Hepatocyte (in vitro differentiated cells): ENCODE measurements around the gene ZNF862. TPM values are rescaled to one million over a fixed set of nuclear protein-coding genes. Genes with fewer than 3 reads are reported as not detected.

Experiments
- DNase-seq: peaks from one replicate; pipeline ENCODE4 v3.0.0-alpha.2; 2016; ENCODE audit warnings: low spot score
- H2AFZ ChIP-seq: fragments of 200-600 bp; sonication (generic); 2 replicates; pipeline ENCODE4 v1.6.0; 2016; ENCODE audit warnings: antibody characterized with exemption, mild to moderate bottlenecking
- H3K27ac ChIP-seq: fragments of 200-600 bp; sonication (generic); 2 replicates; pipeline ENCODE4 v1.5.1; 2016; ENCODE audit warnings: mild to moderate bottlenecking
- H3K27me3 ChIP-seq: fragments of 200-600 bp; sonication (generic); 2 replicates; pipeline ENCODE4 v1.6.1; 2016
- H3K36me3 ChIP-seq: fragments of 200-600 bp; sonication (generic); replicated peaks from 2 replicates; pipeline ENCODE4 v1.5.1; 2016; ENCODE audit warnings: low read depth; ENCODE audit not compliant: insufficient read depth
- H3K4me1 ChIP-seq: fragments of 200-600 bp; sonication (generic); 2 replicates; pipeline ENCODE4 v1.5.1; 2016; ENCODE audit warnings: mild to moderate bottlenecking, moderate library complexity; ENCODE audit not compliant: insufficient read depth
- H3K4me2 ChIP-seq: fragments of 200-600 bp; sonication (generic); 2 replicates; pipeline ENCODE4 v1.6.0; 2016
- H3K4me3 ChIP-seq: fragments of 200-600 bp; sonication (generic); 2 replicates; pipeline ENCODE4 v1.5.1; 2016; ENCODE audit warnings: mild to moderate bottlenecking
- H3K79me2 ChIP-seq: fragments of 200-600 bp; sonication (generic); 2 replicates; pipeline ENCODE4 v1.6.0; 2017; ENCODE audit warnings: mild to moderate bottlenecking
- H3K9me2 ChIP-seq: fragments of 200-600 bp; sonication (generic); replicated peaks from 2 replicates; pipeline ENCODE4 v1.6.0; 2017; ENCODE audit warnings: mild to moderate bottlenecking; ENCODE audit not compliant: insufficient read depth
- H3K9me3 ChIP-seq: fragments of 200-600 bp; sonication (generic); 2 replicates; pipeline ENCODE4 v1.5.1; 2016; ENCODE audit warnings: low read depth, mild to moderate bottlenecking
- H4K20me1 ChIP-seq: fragments of 200-600 bp; sonication (generic); 2 replicates; pipeline ENCODE4 v1.6.0; 2016; ENCODE audit warnings: mild to moderate bottlenecking; ENCODE audit not compliant: insufficient read depth, poor library complexity, severe bottlenecking
- EZH2 ChIP-seq: fragments of 200-600 bp; sonication (generic); IDR thresholded peaks from 2 replicates; pipeline ENCODE4 v1.6.1; 2016; ENCODE audit warnings: antibody characterized with exemption, mild to moderate bottlenecking, borderline replicate concordance
- EZH2phosphoT487 ChIP-seq: fragments of 200-600 bp; sonication (generic); IDR thresholded peaks from one replicate; pipeline ENCODE4 v1.6.1; 2018; ENCODE audit warnings: antibody characterized with exemption, mild to moderate bottlenecking, low read depth, moderate library complexity; ENCODE audit not compliant: unreplicated experiment, severe bottlenecking
- WGBS: methylation state at CpG from one replicate; pipeline ENCODE4 v1.1.6; 2016; ENCODE audit warnings: low lambda C conversion rate; ENCODE audit errors: missing lambda C conversion rate; 5-methylcytosine and 5-hydroxymethylcytosine counted together
- polyA plus RNA-seq: library from polyadenylated mRNA; unstranded; fragments of >200 nt; fragmentation: Nextera tagmentation; extraction: Ambion mirVana; gene quantifications from 2 replicates; pipeline ENCODE4 v1.2.1, GENCODE V29; 2016
- total RNA-seq: library from RNA; depleted of rRNA; stranded (reverse); fragments of >200 nt; gene quantifications from 2 replicates; pipeline ENCODE4 v1.2.3, GENCODE V29; 2014
- TF ChIP-seq, protein P1 (sequence below): fragments of 200-600 bp; sonication (generic); IDR thresholded peaks from 2 replicates; pipeline ENCODE4 v1.5.1; 2016; ENCODE audit warnings: antibody characterized with exemption, mild to moderate bottlenecking; ENCODE audit not compliant: poor library complexity

Gene ZNF862
- total and polyA plus RNA-seq, 2 experiments from 2014 or later: 3.5 to 9.2 TPM

DNA sequence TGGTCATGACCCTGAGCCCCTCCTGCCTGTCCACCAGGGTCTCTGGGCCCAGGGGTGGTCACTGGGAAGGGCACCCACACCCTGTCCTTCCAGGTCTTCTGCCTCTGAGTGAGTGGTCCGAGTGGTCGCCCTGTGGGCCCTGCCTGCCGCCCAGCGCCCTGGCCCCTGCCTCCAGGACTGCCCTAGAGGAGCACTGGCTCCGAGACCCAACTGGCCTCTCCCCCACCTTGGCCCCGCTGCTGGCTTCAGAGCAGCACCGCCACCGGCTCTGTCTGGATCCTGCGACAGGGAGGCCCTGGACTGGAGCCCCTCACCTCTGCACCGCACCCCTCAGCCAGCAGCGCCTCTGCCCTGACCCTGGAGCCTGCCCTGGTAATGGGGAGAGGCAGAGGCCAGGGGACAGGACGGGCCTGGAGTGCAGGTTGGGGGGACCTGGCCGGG lies 13.9 kb upstream of the ZNF862 start:
- H2AFZ ChIP-seq: no peak overlapping the region

DNA sequence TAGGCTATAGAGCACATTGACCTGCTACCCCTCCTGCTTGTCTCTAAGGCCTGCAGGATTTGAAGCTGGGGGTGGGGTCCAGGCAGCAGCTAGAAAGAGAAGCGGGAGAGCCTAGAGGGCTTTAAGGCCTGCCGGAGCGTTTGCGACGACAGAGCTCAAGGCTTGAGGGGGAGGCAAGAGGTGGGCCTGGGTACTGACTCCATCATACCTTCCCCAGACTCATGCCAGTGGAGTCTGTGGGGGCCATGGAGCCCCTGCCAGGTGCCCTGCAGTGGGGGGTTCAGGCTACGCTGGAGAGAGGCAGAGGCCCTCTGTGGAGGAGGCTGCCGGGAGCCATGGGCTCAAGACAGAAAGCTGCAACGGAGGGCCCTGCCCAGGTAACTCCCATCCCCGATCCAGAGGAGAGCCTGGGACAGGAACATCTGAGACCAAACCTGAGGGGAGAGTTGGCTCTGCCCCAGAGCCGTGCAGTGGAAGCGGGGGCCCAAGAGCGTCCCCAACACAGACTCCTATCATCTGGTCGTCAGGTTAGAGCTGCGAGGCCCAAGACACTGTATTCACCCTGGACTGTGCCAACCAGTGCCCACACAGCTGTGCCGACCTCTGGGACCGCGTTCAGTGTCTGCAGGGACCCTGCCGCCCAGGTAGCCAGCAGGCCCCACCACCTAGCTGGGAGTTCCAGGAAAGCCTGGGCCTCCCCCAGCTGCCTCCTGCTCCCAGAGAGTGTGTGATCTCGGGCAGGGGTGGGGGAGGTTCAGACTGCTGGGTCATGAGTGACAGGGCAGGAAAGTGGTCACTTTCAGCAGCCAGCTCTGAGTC lies 13.2 kb upstream of the ZNF862 start:
- Histone ChIP-seq H3K36me3 (no peaks in the 10 kb centered on the region), H4K20me1 (no peaks in the 10 kb centered on the region), H2AFZ (no peak overlapping the region), H3K27me3 (no peaks in the 10 kb centered on the region), H3K4me2 (no peak overlapping the region), H3K4me1 (no peaks in the 10 kb centered on the region), H3K9me3 (no peaks in the 10 kb centered on the region), H3K79me2 (no peaks in the 10 kb centered on the region), H3K9me2 (no peaks in the 10 kb centered on the region), H3K4me3 (no peak overlapping the region), H3K27ac (no peak overlapping the region)
- DNase-seq: no peak
- 90% methylated on average over 19 of the region's 19 CpGs for WGBS
- no peak for TF ChIP-seq EZH2
- TF ChIP-seq EZH2phosphoT487: no peak
- TF ChIP-seq, protein P1, sequence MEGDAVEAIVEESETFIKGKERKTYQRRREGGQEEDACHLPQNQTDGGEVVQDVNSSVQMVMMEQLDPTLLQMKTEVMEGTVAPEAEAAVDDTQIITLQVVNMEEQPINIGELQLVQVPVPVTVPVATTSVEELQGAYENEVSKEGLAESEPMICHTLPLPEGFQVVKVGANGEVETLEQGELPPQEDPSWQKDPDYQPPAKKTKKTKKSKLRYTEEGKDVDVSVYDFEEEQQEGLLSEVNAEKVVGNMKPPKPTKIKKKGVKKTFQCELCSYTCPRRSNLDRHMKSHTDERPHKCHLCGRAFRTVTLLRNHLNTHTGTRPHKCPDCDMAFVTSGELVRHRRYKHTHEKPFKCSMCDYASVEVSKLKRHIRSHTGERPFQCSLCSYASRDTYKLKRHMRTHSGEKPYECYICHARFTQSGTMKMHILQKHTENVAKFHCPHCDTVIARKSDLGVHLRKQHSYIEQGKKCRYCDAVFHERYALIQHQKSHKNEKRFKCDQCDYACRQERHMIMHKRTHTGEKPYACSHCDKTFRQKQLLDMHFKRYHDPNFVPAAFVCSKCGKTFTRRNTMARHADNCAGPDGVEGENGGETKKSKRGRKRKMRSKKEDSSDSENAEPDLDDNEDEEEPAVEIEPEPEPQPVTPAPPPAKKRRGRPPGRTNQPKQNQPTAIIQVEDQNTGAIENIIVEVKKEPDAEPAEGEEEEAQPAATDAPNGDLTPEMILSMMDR: no peak

More for the DNA sequence above, 13.9 kb upstream of the ZNF862 start:
- Histone ChIP-seq H3K4me1 (no peaks in the 10 kb centered on the region), H3K27me3 (no peaks in the 10 kb centered on the region), H3K4me2 (no peak overlapping the region), H3K4me3 (no peak overlapping the region), H3K9me3 (no peaks in the 10 kb centered on the region), H3K27ac (no peak overlapping the region), H3K9me2 (no peaks in the 10 kb centered on the region), H4K20me1 (no peaks in the 10 kb centered on the region), H3K36me3 (no peaks in the 10 kb centered on the region), H3K79me2 (no peaks in the 10 kb centered on the region)
- 96% methylated on average over 13 of the region's 13 CpGs for WGBS
- DNase-seq: no peak
- TF ChIP-seq, protein P1: no peak
- TF ChIP-seq EZH2phosphoT487: no peak
- TF ChIP-seq EZH2: no peak

DNA sequence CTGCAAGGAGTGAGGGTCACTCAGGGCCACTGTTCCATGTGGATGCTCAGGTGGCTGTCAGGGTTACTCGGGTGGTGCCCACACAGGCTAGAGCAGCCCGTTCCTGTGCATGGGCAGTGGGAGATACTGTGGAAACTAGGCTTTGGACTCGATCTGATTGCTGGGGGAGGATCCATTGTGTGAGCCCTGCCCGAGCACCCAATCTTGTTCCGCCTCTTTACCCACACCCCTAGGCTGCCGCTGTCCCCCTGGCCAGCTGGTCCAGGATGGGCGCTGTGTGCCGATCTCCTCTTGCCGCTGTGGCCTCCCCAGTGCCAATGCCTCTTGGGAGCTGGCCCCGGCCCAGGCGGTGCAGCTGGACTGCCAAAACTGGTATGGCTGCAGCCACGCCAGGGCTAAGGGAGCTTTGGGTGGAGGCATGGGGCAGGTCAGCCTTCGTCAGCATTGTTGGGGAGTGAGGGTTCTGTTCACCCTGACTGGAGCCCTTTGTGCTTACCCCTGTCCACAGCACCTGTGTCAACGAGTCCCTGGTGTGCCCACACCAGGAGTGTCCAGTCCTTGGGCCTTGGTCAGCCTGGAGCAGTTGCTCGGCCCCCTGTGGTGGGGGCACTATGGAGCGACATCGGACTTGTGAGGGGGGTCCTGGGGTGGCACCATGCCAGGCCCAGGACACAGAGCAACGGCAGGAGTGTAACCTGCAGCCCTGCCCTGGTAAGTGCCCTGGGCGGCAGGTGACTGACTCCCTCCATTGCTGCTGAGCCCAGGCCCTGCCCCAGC lies 12.4 kb upstream of the ZNF862 start:
- no peaks in the 10 kb centered on the region for H3K27me3 ChIP-seq
- no peaks in the 10 kb centered on the region for H3K4me1 ChIP-seq
- no peaks in the 10 kb centered on the region for H4K20me1 ChIP-seq
- no peak overlapping the region for H3K4me3 ChIP-seq
- H3K9me3 ChIP-seq: no peaks in the 10 kb centered on the region
- no peak overlapping the region for H3K27ac ChIP-seq
- H2AFZ ChIP-seq: no peak overlapping the region
- no peak for TF ChIP-seq EZH2
- TF ChIP-seq, protein P1: no peak
- no peak for TF ChIP-seq EZH2phosphoT487
- H3K79me2 ChIP-seq: no peaks in the 10 kb centered on the region
- no peaks in the 10 kb centered on the region for H3K36me3 ChIP-seq
- 89% methylated on average over 19 of the region's 19 CpGs for WGBS
- no peak overlapping the region for H3K4me2 ChIP-seq
- no peak for DNase-seq
- H3K9me2 ChIP-seq: no peaks in the 10 kb centered on the region
